ENCODE measurements around the gene ZNF205. TPM values are rescaled to one million over a fixed set of nuclear protein-coding genes. Genes with fewer than 3 reads are reported as not detected.

Gene ZNF205
- total and polyA plus RNA-seq, 2 donors (not counting 1 experiment from before 2014, with no cell fraction given), result 3.4 to 16.0 TPM

DNA sequence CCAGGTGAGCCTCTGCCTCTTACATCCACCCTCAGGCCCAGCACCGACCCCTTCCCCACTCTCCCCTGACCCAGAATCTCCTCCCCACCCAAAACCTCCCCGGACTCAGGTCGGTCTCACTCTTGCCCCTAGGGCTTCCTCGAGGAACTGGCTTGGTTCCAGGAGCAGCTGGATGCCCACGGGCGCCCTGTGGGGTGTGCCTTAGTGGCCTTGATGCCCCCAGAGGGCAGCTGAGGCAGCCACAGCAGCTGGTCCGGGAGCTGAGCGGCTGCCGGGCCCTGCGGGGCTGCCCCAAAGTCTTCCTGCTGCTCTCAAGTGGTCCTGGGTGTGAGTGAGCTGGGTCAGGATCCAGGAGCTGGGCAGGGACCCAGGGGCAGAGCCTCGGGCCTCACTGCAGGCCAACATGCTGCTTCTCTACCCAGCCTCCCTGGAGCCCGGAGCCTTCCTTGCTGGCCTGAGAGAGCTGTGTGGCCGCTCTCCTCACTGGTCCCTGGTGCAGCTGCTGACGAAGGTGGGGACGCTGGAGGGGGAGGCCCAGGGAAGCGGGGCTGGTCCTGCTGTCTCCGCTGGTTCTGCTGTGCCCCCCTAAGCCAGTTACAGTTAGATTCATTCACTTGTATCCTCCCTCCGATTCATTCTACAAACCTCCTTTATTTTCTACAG is 32.1 kb downstream of the ZNF205 start:
- Histone ChIP-seq H3K4me2 (ENCODE audit: extremely low read depth, insufficient read depth, low read length) (no peak overlapping the region), H3K36me3 (ENCODE audit: control insufficient read depth, insufficient read depth, low read length) (peaks cover 10% of the 10 kb centered on the region), H3K27ac (ENCODE audit: insufficient read depth, low read length) (no peak overlapping the region), H3K79me2 (ENCODE audit: control insufficient read depth, insufficient read depth, low read length) (no peaks in the 10 kb centered on the region), H3K27me3 (ENCODE audit: control insufficient read depth, insufficient read depth, low read length) (no peaks in the 10 kb centered on the region), H4K20me1 (ENCODE audit: control insufficient read depth, extremely low read depth, insufficient read depth, low read length) (no peaks in the 10 kb centered on the region), H3K9me3 (ENCODE audit: control insufficient read depth, insufficient read depth, low read depth, low read length) (no peaks in the 10 kb centered on the region), H3K4me1 (ENCODE audit: control insufficient read depth, extremely low read depth, insufficient read depth, low read length) (no peaks in the 10 kb centered on the region), H3K4me3 (replicated peaks in 1 of 4; ENCODE audit: control extremely low read depth in 1 of 4, insufficient read depth in 1 of 4, low read depth in 3 of 4, low read length in 4 of 4) (no peak overlapping the region), H2AFZ (ENCODE audit: low read length) (no peak overlapping the region), H3K9ac (ENCODE audit: insufficient read depth, low read length) (no peak overlapping the region)
- DNase-seq (ENCODE audit: low read depth in 2 of 2), result no peak
- TF ChIP-seq CTCF (conservative IDR thresholded peaks at IDR 0.05 in 1 of 2, IDR thresholded peaks at IDR 0.05 in 1 of 2; ENCODE audit: low read depth in 1 of 2, low read length in 2 of 2), result no peak
- no peak for TF ChIP-seq EZH2 (IDR thresholded peaks at IDR 0.05; ENCODE audit: low read length, missing control alignments)

- TF ChIP-seq CTCF (conservative IDR thresholded peaks at IDR 0.05 in 1 of 2, IDR thresholded peaks at IDR 0.05 in 1 of 2; ENCODE audit: low read depth in 1 of 2, low read length in 2 of 2), result no peak
- TF ChIP-seq EZH2 (IDR thresholded peaks at IDR 0.05; ENCODE audit: low read length, missing control alignments), result no peak
- Histone ChIP-seq H3K4me1 (ENCODE audit: control insufficient read depth, extremely low read depth, insufficient read depth, low read length) (no peaks in the 10 kb centered on the region), H3K9ac (ENCODE audit: insufficient read depth, low read length) (no peak overlapping the region), H3K36me3 (ENCODE audit: control insufficient read depth, insufficient read depth, low read length) (peaks cover 10% of the 10 kb centered on the region), H3K4me3 (replicated peaks in 1 of 4; ENCODE audit: control extremely low read depth in 1 of 4, insufficient read depth in 1 of 4, low read depth in 3 of 4, low read length in 4 of 4) (no peak overlapping the region), H3K27me3 (ENCODE audit: control insufficient read depth, insufficient read depth, low read length) (no peaks in the 10 kb centered on the region), H3K9me3 (ENCODE audit: control insufficient read depth, insufficient read depth, low read depth, low read length) (no peaks in the 10 kb centered on the region), H3K27ac (ENCODE audit: insufficient read depth, low read length) (no peak overlapping the region), H4K20me1 (ENCODE audit: control insufficient read depth, extremely low read depth, insufficient read depth, low read length) (no peaks in the 10 kb centered on the region), H3K79me2 (ENCODE audit: control insufficient read depth, insufficient read depth, low read length) (no peaks in the 10 kb centered on the region), H3K4me2 (ENCODE audit: extremely low read depth, insufficient read depth, low read length) (no peak overlapping the region), H2AFZ (ENCODE audit: low read length) (no peak overlapping the region)
- DNase-seq (ENCODE audit: low read depth in 2 of 2), result no peak
These were observed 32.8 kb downstream of the ZNF205 start for GRCh38 chr16:3145151-3145550.

- H3K9me3 ChIP-seq (ENCODE audit: control insufficient read depth, insufficient read depth, low read depth, low read length), result no peaks in the 10 kb centered on the region
- H3K4me1 ChIP-seq (ENCODE audit: control insufficient read depth, extremely low read depth, insufficient read depth, low read length), result no peaks in the 10 kb centered on the region
- H3K9ac ChIP-seq (ENCODE audit: insufficient read depth, low read length), result no peak overlapping the region
- no peak overlapping the region for H3K27ac ChIP-seq (ENCODE audit: insufficient read depth, low read length)
- no peaks in the 10 kb centered on the region for H3K27me3 ChIP-seq (ENCODE audit: control insufficient read depth, insufficient read depth, low read length)
- H3K36me3 ChIP-seq (ENCODE audit: control insufficient read depth, insufficient read depth, low read length), result peaks cover 10% of the 10 kb centered on the region
- H3K4me3 ChIP-seq (replicated peaks in 1 of 4; ENCODE audit: control extremely low read depth in 1 of 4, insufficient read depth in 1 of 4, low read depth in 3 of 4, low read length in 4 of 4), result no peak overlapping the region
- H3K79me2 ChIP-seq (ENCODE audit: control insufficient read depth, insufficient read depth, low read length), result no peaks in the 10 kb centered on the region
- H2AFZ ChIP-seq (ENCODE audit: low read length), result no peak overlapping the region
- no peak for DNase-seq (ENCODE audit: low read depth in 2 of 2)
- TF ChIP-seq CTCF (conservative IDR thresholded peaks at IDR 0.05 in 1 of 2, IDR thresholded peaks at IDR 0.05 in 1 of 2; ENCODE audit: low read depth in 1 of 2, low read length in 2 of 2), result no peak
- no peak for TF ChIP-seq EZH2 (IDR thresholded peaks at IDR 0.05; ENCODE audit: low read length, missing control alignments)
- no peaks in the 10 kb centered on the region for H4K20me1 ChIP-seq (ENCODE audit: control insufficient read depth, extremely low read depth, insufficient read depth, low read length)
- no peak overlapping the region for H3K4me2 ChIP-seq (ENCODE audit: extremely low read depth, insufficient read depth, low read length)
These were observed 33.3 kb downstream of the ZNF205 start for GRCh38 chr16:3145660-3146059.
